Endodermal cell (in vitro differentiated cells): Measurements from ENCODE around the gene PIK3R2. TPM values are rescaled to one million over a fixed set of nuclear protein-coding genes. Genes with fewer than 3 reads are reported as not detected.
A peak's percentile ranks its signal among the peaks of the same experiment; 100 is the strongest.

Experiments
- DNase-seq: peaks from one replicate; pipeline ENCODE4 v3.0.0-alpha.2; 2017
- H3K27ac ChIP-seq: 2 replicates; pipeline ENCODE4 v1.5.1; 2013; ENCODE audit warnings: mild to moderate bottlenecking, low read depth, low read length, moderate library complexity
- H3K27me3 ChIP-seq: 2 replicates; pipeline ENCODE4 v1.6.1; 2013; ENCODE audit warnings: mild to moderate bottlenecking, low read length, moderate library complexity; ENCODE audit not compliant: insufficient read depth, control insufficient read depth, poor library complexity, severe bottlenecking
- H3K36me3 ChIP-seq: 2 replicates; pipeline ENCODE4 v1.7.0; 2013; ENCODE audit warnings: mild to moderate bottlenecking, low read length, moderate library complexity; ENCODE audit not compliant: control insufficient read depth, insufficient read depth
- H3K4me1 ChIP-seq: one replicate; pipeline ENCODE4 v1.7.0; 2013; ENCODE audit warnings: low read length; ENCODE audit not compliant: control insufficient read depth, insufficient read depth
- H3K4me3 ChIP-seq: 2 replicates; pipeline ENCODE4 v1.5.1; 2013; ENCODE audit warnings: mild to moderate bottlenecking, low read length, moderate library complexity
- H3K9ac ChIP-seq: 2 replicates; pipeline ENCODE4 v1.6.1; 2013; ENCODE audit warnings: mild to moderate bottlenecking, low read length, moderate library complexity; ENCODE audit not compliant: poor library complexity, severe bottlenecking; ENCODE audit errors: extremely low read depth
- H3K9me3 ChIP-seq: 2 replicates; pipeline ENCODE4 v1.6.1; 2013; ENCODE audit warnings: mild to moderate bottlenecking, low read length, moderate library complexity; ENCODE audit not compliant: control insufficient read depth
- H3K27ac Mint-ChIP-seq: 2 replicates; pipeline ENCODE4 v1.8.0; 2020; ENCODE audit warnings: mixed read lengths
- H3K27me3 Mint-ChIP-seq: 2 replicates; pipeline ENCODE4 v1.8.0; 2021; ENCODE audit warnings: mild to moderate bottlenecking, mixed read lengths; ENCODE audit not compliant: insufficient read depth
- H3K36me3 Mint-ChIP-seq: 2 replicates; pipeline ENCODE4 v1.8.0; 2020; ENCODE audit warnings: low read depth, mixed read lengths
- H3K4me1 Mint-ChIP-seq: 2 replicates; pipeline ENCODE4 v1.8.0; 2020; ENCODE audit warnings: mixed read lengths
- H3K4me3 Mint-ChIP-seq: 2 replicates; pipeline ENCODE4 v1.8.0; 2020; ENCODE audit warnings: mild to moderate bottlenecking, moderate library complexity, mixed read lengths
- H3K9me3 Mint-ChIP-seq: 2 replicates; pipeline ENCODE4 v1.8.0; 2020; ENCODE audit warnings: mild to moderate bottlenecking, mixed read lengths
- CTCF ChIP-seq: fragments of 200-600 bp; sonication (generic); conservative IDR thresholded peaks from 2 replicates; pipeline ENCODE4 v1.5.0; 2021; ENCODE audit warnings: antibody characterized with exemption, mild to moderate bottlenecking
- WGBS, 2 experiments: methylation state at CpG; one replicate each; pipeline versions ENCODE4 v1.1.5 to v1.1.7; 2013; ENCODE audit warnings: missing lambda C conversion rate in 2 of 2, mixed read lengths in 1 of 2; ENCODE audit not compliant: insufficient coverage in 1 of 2, insufficient read length in 1 of 2; 5-methylcytosine and 5-hydroxymethylcytosine counted together
- total RNA-seq, 2 donors: library from RNA; stranded (reverse); fragmentation: NEBNext Ultra II Directional in 1 of 2; extraction: Animal tissue kit (Norgen Biotek cat#: 25700) in 1 of 2; gene quantifications; 2 replicates in 1 of 2; 3 replicates in 1 of 2; pipeline ENCODE4 v1.2.1, GENCODE V29; 2021

Gene PIK3R2
- total RNA-seq, 2 donors from 2014 or later, result 52.9 to 58.8 TPM

GRCh38 chr19:18170714-18171255, 17.8 kb downstream of the PIK3R2 start:
- no peak for TF ChIP-seq CTCF
- peaks cover 14% of the 10 kb centered on the region for H3K27me3 Mint-ChIP-seq
- H3K36me3 Mint-ChIP-seq, result peaks cover 44% of the 10 kb centered on the region
- Histone ChIP-seq H3K9me3 (no peaks in the 10 kb centered on the region), H3K4me1 (peaks cover 3% of the 10 kb centered on the region), H3K9ac (no peak overlapping the region), H3K27me3 (peaks cover 19% of the 10 kb centered on the region), H3K27ac (no peak overlapping the region), H3K4me3 (no peak overlapping the region), H3K36me3 (peaks cover 24% of the 10 kb centered on the region)
- H3K4me1 Mint-ChIP-seq, result no peaks in the 10 kb centered on the region
- H3K4me3 Mint-ChIP-seq, result no peak overlapping the region
- no peak for DNase-seq
- H3K27ac Mint-ChIP-seq, result no peak overlapping the region
- H3K9me3 Mint-ChIP-seq, result no peaks in the 10 kb centered on the region
- WGBS, 2 experiments, result 92 to 95% methylated on average over 12 to 16 of the region's 16 CpGs

- no peak for DNase-seq
- Histone ChIP-seq H3K27ac (no peak overlapping the region), H3K4me3 (no peak overlapping the region), H3K36me3 (peaks cover 23% of the 10 kb centered on the region), H3K4me1 (peaks cover 3% of the 10 kb centered on the region), H3K27me3 (peaks cover 19% of the 10 kb centered on the region), H3K9me3 (no peaks in the 10 kb centered on the region), H3K9ac (no peak overlapping the region)
- Mint-ChIP-seq H3K27ac (peak overlapping the region; percentile 30), H3K36me3 (peaks cover 39% of the 10 kb centered on the region), H3K4me1 (no peaks in the 10 kb centered on the region), H3K4me3 (no peak overlapping the region), H3K9me3 (no peaks in the 10 kb centered on the region), H3K27me3 (peaks cover 14% of the 10 kb centered on the region)
- 89 to 91% methylated on average over 3 to 8 of the region's 8 CpGs for WGBS, 2 experiments
- no peak for TF ChIP-seq CTCF
Observed at GRCh38 chr19:18171605-18172327, 18.8 kb downstream of the PIK3R2 start.

GRCh38 chr19:18172331-18173053, 19.5 kb downstream of the PIK3R2 start:
- 84 to 85% methylated on average over 4 to 7 of the region's 7 CpGs for WGBS, 2 experiments
- Histone ChIP-seq H3K4me1 (peaks cover 3% of the 10 kb centered on the region), H3K9ac (no peak overlapping the region), H3K4me3 (no peak overlapping the region), H3K36me3 (peaks cover 16% of the 10 kb centered on the region), H3K27ac (no peak overlapping the region), H3K27me3 (peaks cover 19% of the 10 kb centered on the region), H3K9me3 (no peaks in the 10 kb centered on the region)
- Mint-ChIP-seq H3K36me3 (peaks cover 32% of the 10 kb centered on the region), H3K9me3 (no peaks in the 10 kb centered on the region), H3K27ac (no peak overlapping the region), H3K27me3 (peaks cover 14% of the 10 kb centered on the region), H3K4me3 (no peak overlapping the region), H3K4me1 (no peaks in the 10 kb centered on the region)
- TF ChIP-seq CTCF, result no peak
- DNase-seq, result no peak
